Caco-2 (cell line): ENCODE measurements around the gene HES4. TPM values are rescaled to one million over a fixed set of nuclear protein-coding genes. Genes with fewer than 3 reads are reported as not detected.

ENCODE experiments used
- BruUV-seq: library from RNA; stranded (reverse); fragments of 400-500 nt; replicated peaks from 2 replicates; lab custom pipeline; 2021; lab: Mats Ljungman, UMichigan
- CTCF ChIA-PET: fragments of 300-600 bp; sonication (Branson Sonifier 250); formaldehyde crosslinking; loops from one replicate; lab custom pipeline; 2022; ENCODE audit warnings: antibody characterized with exemption; lab: Charles Lee
- POLR2A ChIA-PET: fragments of 300-600 bp; sonication (Branson Sonifier 250); formaldehyde crosslinking; loops from one replicate; lab custom pipeline; 2022; ENCODE audit warnings: antibody characterized with exemption; lab: Charles Lee
- DNase-seq, 2 experiments: peaks; one replicate each; pipeline versions ENCODE4 v3.0.0 to v3.0.0-alpha.2; 2020 to 2022
- H3K27me3 ChIP-seq: replicated peaks from 2 replicates; pipeline ENCODE4 v1.6.0; 2011; ENCODE audit warnings: low read length; ENCODE audit not compliant: control insufficient read depth, insufficient read depth
- H3K36me3 ChIP-seq: 2 replicates; pipeline ENCODE4 v1.5.1; 2011; ENCODE audit warnings: low read length; ENCODE audit not compliant: control insufficient read depth, insufficient read depth
- H3K4me1 ChIP-seq: fragments of 250-450 bp; sonication (Bioruptor Pico); 2 replicates; pipeline ENCODE4 v1.5.1; 2020; ENCODE audit warnings: mild to moderate bottlenecking
- H3K4me3 ChIP-seq: 2 replicates; pipeline ENCODE4 v1.5.1; 2011; ENCODE audit warnings: low read depth, mild to moderate bottlenecking, control low read depth, low read length
- H3K9me3 ChIP-seq: fragments of 250-450 bp; sonication (Bioruptor Pico); 2 replicates; pipeline ENCODE4 v1.5.1; 2020; ENCODE audit warnings: mild to moderate bottlenecking, moderate library complexity
- H3K27ac Mint-ChIP-seq: one replicate; pipeline ENCODE4 v1.8.0; 2022; ENCODE audit warnings: mixed read lengths; ENCODE audit not compliant: unreplicated experiment
- H3K27me3 Mint-ChIP-seq: one replicate; pipeline ENCODE4 v1.8.0; 2022; ENCODE audit warnings: mixed read lengths; ENCODE audit not compliant: insufficient read depth, unreplicated experiment
- H3K36me3 Mint-ChIP-seq: one replicate; pipeline ENCODE4 v1.8.0; 2022; ENCODE audit warnings: mild to moderate bottlenecking, mixed read lengths; ENCODE audit not compliant: insufficient read depth, unreplicated experiment
- H3K4me1 Mint-ChIP-seq: one replicate; pipeline ENCODE4 v1.8.0; 2022; ENCODE audit warnings: low read depth, mixed read lengths; ENCODE audit not compliant: unreplicated experiment
- H3K4me3 Mint-ChIP-seq: one replicate; pipeline ENCODE4 v1.8.0; 2022; ENCODE audit warnings: mild to moderate bottlenecking, moderate library complexity, mixed read lengths; ENCODE audit not compliant: unreplicated experiment
- H3K9me3 Mint-ChIP-seq: one replicate; pipeline ENCODE4 v1.8.0; 2022; ENCODE audit warnings: mixed read lengths; ENCODE audit not compliant: unreplicated experiment
- intact Hi-C: fragments of 100-400 bp; cut with micrococcal nuclease; formaldehyde crosslinking; loops from one replicate; pipeline ENCODE4 v1.10.0; 2022; ENCODE audit not compliant: unreplicated experiment
- total RNA-seq: library from RNA; stranded (reverse); gene quantifications from 2 replicates; pipeline ENCODE4 v1.2.3, GENCODE V29; 2022
- TF ChIP-seq, protein P1 (sequence below), 2 experiments: fragments of 200-600 bp in 1 of 2; IDR thresholded peaks; 1 replicate in 1 of 2; 2 replicates in 1 of 2; pipeline versions ENCODE4 v1.5.1 to v1.8.0; 2011 to 2022; ENCODE audit warnings: antibody characterized with exemption in 1 of 2, control low read depth in 1 of 2, inconsistent platforms in 1 of 2, low read depth in 1 of 2, low read length in 1 of 2, mild to moderate bottlenecking in 1 of 2, moderate library complexity in 1 of 2; ENCODE audit not compliant: insufficient read depth in 1 of 2, severe bottlenecking in 1 of 2, unreplicated experiment in 1 of 2

Gene HES4
- total RNA-seq, 1 experiment from 2014 or later, result 53.8 TPM

DNA sequence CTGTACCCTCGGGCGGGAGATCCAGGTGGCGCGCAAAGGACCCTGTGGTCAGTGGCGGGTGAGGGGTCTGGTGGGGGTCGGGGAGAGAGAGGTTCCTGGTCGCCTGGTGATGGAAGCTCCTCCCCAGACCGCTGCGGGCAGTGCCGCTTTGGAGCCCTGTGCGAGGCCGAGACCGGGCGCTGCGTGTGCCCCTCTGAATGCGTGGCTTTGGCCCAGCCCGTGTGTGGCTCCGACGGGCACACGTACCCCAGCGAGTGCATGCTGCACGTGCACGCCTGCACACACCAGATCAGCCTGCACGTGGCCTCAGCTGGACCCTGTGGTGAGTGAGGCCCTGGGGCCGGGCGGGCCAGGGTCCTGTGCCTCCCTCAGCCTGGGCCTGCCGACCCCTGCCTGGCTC lies 43.5 kb upstream of the HES4 start:
- intact Hi-C loops, result no loop called here
- no peak for DNase-seq
- H3K9me3 ChIP-seq, result no peaks in the 10 kb centered on the region
- Mint-ChIP-seq H3K4me3 (no peak overlapping the region), H3K36me3 (peaks cover 39% of the 10 kb centered on the region), H3K9me3 (no peaks in the 10 kb centered on the region), H3K27me3 (no peaks in the 10 kb centered on the region), H3K27ac (no peak overlapping the region), H3K4me1 (no peaks in the 10 kb centered on the region)
- H3K36me3 ChIP-seq, result peaks cover 2% of the 10 kb centered on the region
- no peak overlapping the region for H3K4me3 ChIP-seq
- CTCF ChIA-PET, result no interaction called here
- TF ChIP-seq, protein P1, sequence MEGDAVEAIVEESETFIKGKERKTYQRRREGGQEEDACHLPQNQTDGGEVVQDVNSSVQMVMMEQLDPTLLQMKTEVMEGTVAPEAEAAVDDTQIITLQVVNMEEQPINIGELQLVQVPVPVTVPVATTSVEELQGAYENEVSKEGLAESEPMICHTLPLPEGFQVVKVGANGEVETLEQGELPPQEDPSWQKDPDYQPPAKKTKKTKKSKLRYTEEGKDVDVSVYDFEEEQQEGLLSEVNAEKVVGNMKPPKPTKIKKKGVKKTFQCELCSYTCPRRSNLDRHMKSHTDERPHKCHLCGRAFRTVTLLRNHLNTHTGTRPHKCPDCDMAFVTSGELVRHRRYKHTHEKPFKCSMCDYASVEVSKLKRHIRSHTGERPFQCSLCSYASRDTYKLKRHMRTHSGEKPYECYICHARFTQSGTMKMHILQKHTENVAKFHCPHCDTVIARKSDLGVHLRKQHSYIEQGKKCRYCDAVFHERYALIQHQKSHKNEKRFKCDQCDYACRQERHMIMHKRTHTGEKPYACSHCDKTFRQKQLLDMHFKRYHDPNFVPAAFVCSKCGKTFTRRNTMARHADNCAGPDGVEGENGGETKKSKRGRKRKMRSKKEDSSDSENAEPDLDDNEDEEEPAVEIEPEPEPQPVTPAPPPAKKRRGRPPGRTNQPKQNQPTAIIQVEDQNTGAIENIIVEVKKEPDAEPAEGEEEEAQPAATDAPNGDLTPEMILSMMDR (IDR thresholded peaks at IDR 0.05; ENCODE audit: insufficient read depth in 1 of 2, low read depth in 1 of 2, low read length in 1 of 2, severe bottlenecking in 1 of 2, unreplicated experiment in 1 of 2), result no peak
- no peaks in the 10 kb centered on the region for H3K27me3 ChIP-seq
- POLR2A ChIA-PET, result no interaction called here
- H3K4me1 ChIP-seq, result peaks cover 5% of the 10 kb centered on the region
- BruUV-seq, result no TSS peak

DNA sequence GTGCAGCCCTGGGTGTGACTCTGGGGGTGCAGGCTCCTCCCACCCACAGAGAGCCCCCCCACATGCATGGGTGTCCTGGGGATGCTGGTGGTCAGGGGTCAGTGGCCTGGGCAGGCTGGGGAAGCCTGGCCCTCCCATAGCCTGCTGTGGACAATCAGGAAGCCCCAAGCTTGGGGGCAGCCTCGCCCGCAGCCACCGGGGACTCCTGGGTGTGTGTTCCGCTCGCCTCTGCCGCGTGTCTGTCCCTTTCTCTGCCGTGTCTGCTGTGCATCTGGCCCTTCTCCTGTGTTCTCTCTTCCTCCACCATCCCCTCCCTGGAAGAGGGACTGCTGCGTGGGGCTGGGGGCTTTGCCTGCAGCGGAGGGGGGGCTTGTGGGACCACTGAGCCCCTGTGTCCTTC lies 42.9 kb upstream of the HES4 start:
- ChIA-PET POLR2A (no interaction called here), CTCF (no interaction called here)
- no TSS peak for BruUV-seq
- Mint-ChIP-seq H3K27me3 (no peaks in the 10 kb centered on the region), H3K4me1 (no peaks in the 10 kb centered on the region), H3K27ac (no peak overlapping the region), H3K9me3 (no peaks in the 10 kb centered on the region), H3K4me3 (no peak overlapping the region), H3K36me3 (peaks cover 39% of the 10 kb centered on the region)
- Histone ChIP-seq H3K36me3 (peaks cover 2% of the 10 kb centered on the region), H3K4me3 (no peak overlapping the region), H3K4me1 (peaks cover 11% of the 10 kb centered on the region), H3K9me3 (no peaks in the 10 kb centered on the region), H3K27me3 (no peaks in the 10 kb centered on the region)
- DNase-seq, result no peak
- TF ChIP-seq, protein P1 (IDR thresholded peaks at IDR 0.05; ENCODE audit: insufficient read depth in 1 of 2, low read depth in 1 of 2, low read length in 1 of 2, severe bottlenecking in 1 of 2, unreplicated experiment in 1 of 2), result no peak
- intact Hi-C loops, result no loop called here

DNA sequence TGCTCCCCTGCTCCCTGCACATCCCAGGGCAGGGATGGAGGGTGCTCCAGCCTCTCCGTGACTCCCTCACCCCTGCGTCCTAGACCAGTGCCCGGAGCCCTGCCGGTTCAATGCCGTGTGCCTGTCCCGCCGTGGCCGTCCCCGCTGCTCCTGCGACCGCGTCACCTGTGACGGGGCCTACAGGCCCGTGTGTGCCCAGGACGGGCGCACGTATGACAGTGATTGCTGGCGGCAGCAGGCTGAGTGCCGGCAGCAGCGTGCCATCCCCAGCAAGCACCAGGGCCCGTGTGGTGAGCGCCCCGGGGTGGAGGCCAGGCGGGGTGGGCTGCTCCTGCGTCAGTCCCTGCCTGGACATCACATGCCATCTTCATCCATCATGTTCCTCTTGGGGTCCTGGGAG lies 42.0 kb upstream of the HES4 start:
- H3K4me3 ChIP-seq, result no peak overlapping the region
- TF ChIP-seq, protein P1 (IDR thresholded peaks at IDR 0.05; ENCODE audit: insufficient read depth in 1 of 2, low read depth in 1 of 2, low read length in 1 of 2, severe bottlenecking in 1 of 2, unreplicated experiment in 1 of 2), result no peak
- POLR2A ChIA-PET, result no interaction called here
- Mint-ChIP-seq H3K9me3 (no peaks in the 10 kb centered on the region), H3K4me3 (no peak overlapping the region), H3K4me1 (no peaks in the 10 kb centered on the region), H3K36me3 (peaks cover 31% of the 10 kb centered on the region), H3K27me3 (no peaks in the 10 kb centered on the region), H3K27ac (no peak overlapping the region)
- DNase-seq, result no peak
- CTCF ChIA-PET, result no interaction called here
- intact Hi-C loops, result no loop called here
- peaks cover 15% of the 10 kb centered on the region for H3K4me1 ChIP-seq
- peaks cover 2% of the 10 kb centered on the region for H3K36me3 ChIP-seq
- no peaks in the 10 kb centered on the region for H3K27me3 ChIP-seq
- H3K9me3 ChIP-seq, result no peaks in the 10 kb centered on the region
- no TSS peak for BruUV-seq
